Natural killer cell (primary cell): ENCODE results near the gene TSPAN31. TPM values are rescaled to one million over a fixed set of nuclear protein-coding genes. Genes with fewer than 3 reads are reported as not detected.

Experiments used
- ATAC-seq, 3 donors: fragments of 150-1000 bp in 2 of 3; fragments of 200-7000 bp in 1 of 3; cut with Tn5 transposase; 1 replicate in 1 of 3; 2 replicates in 2 of 3; pipeline ENCODE4 v1.10.0; 2021; ENCODE audit warnings: mild to moderate bottlenecking in 2 of 3, moderate library complexity in 2 of 3
- DNase-seq, 2 donors: peaks; one replicate each; pipeline versions ENCODE4 v3.0.0 to v3.0.0-alpha.2; 2013 to 2021; ENCODE audit warnings: mixed read lengths in 1 of 2
- H3K27ac ChIP-seq: one replicate; pipeline ENCODE4 v1.5.1; 2013; ENCODE audit warnings: mild to moderate bottlenecking, low read length
- H3K27me3 ChIP-seq: one replicate; pipeline ENCODE4 v1.6.1; 2013; ENCODE audit warnings: low read length; ENCODE audit not compliant: control insufficient read depth, insufficient read depth
- H3K36me3 ChIP-seq: one replicate; pipeline ENCODE4 v1.6.1; 2013; ENCODE audit warnings: low read length; ENCODE audit not compliant: control insufficient read depth, insufficient read depth
- H3K4me1 ChIP-seq: one replicate; pipeline ENCODE4 v1.6.1; 2013; ENCODE audit warnings: low read length; ENCODE audit not compliant: control insufficient read depth, insufficient read depth
- H3K4me3 ChIP-seq: one replicate; pipeline ENCODE4 v1.5.1; 2013; ENCODE audit warnings: low read length
- H3K9me3 ChIP-seq: one replicate; pipeline ENCODE4 v1.6.1; 2013; ENCODE audit warnings: low read length; ENCODE audit not compliant: control insufficient read depth, insufficient read depth
- H3K27ac Mint-ChIP-seq, 2 donors: one replicate each; pipeline ENCODE4 v1.8.0; 2022; ENCODE audit warnings: mild to moderate bottlenecking in 2 of 2, mixed read lengths in 2 of 2, moderate library complexity in 1 of 2
- H3K27me3 Mint-ChIP-seq, 2 donors: one replicate each; pipeline ENCODE4 v1.8.0; 2022; ENCODE audit warnings: low read depth in 2 of 2, mixed read lengths in 2 of 2
- H3K36me3 Mint-ChIP-seq: one replicate; pipeline ENCODE4 v1.8.0; 2022; ENCODE audit warnings: mixed read lengths
- H3K4me1 Mint-ChIP-seq, 2 donors: one replicate each; pipeline ENCODE4 v1.8.0; 2022; ENCODE audit warnings: mixed read lengths in 2 of 2
- H3K4me3 Mint-ChIP-seq: one replicate; pipeline ENCODE4 v1.8.0; 2022; ENCODE audit warnings: mild to moderate bottlenecking, moderate library complexity, mixed read lengths
- H3K9me3 Mint-ChIP-seq, 2 donors: one replicate each; pipeline ENCODE4 v1.8.0; 2022; ENCODE audit warnings: mixed read lengths in 2 of 2
- CTCF ChIP-seq: fragments of 200-600 bp; IDR thresholded peaks from one replicate; pipeline ENCODE4 v1.8.0; 2022; ENCODE audit warnings: antibody characterized with exemption
- WGBS: methylation state at CpG from one replicate; pipeline ENCODE4 v1.1.7; 2013; ENCODE audit warnings: missing lambda C conversion rate; ENCODE audit not compliant: insufficient coverage; 5-methylcytosine and 5-hydroxymethylcytosine counted together
- intact Hi-C: fragments of 100-400 bp; cut with micrococcal nuclease; formaldehyde crosslinking; loops from one replicate; pipeline ENCODE4 v1.14.2; 2022
- total RNA-seq, 4 donors: library from RNA; stranded (reverse); fragments of 120-200 nt in 1 of 4; gene quantifications; one replicate each; pipeline versions ENCODE4 v1.2.3 to v1.2.4, GENCODE V29; 2013 to 2022

TSPAN31 gene
- total RNA-seq, 3 donors from 2014 or later (not counting 1 experiment from before 2014, with no cell fraction given) = 18.3 to 27.0 (median 23.5) TPM

GRCh38 chr12:57735198-57735855 is 9.5 kb upstream of the TSPAN31 start:
- Mint-ChIP-seq H3K4me1 (peaks cover 27 to 37% of the 10 kb centered on the region in 2 donors), H3K27ac (peak overlapping the region; percentile 49 to 50), H3K9me3 (no peaks in the 10 kb centered on the region), H3K4me3 (no peak overlapping the region), H3K36me3 (peaks cover 7% of the 10 kb centered on the region), H3K27me3 (no peaks in the 10 kb centered on the region)
- Histone ChIP-seq H3K36me3 (peaks cover 74% of the 10 kb centered on the region), H3K4me1 (peaks cover 15% of the 10 kb centered on the region), H3K27ac (no peak overlapping the region), H3K27me3 (no peaks in the 10 kb centered on the region), H3K4me3 (no peak overlapping the region), H3K9me3 (no peaks in the 10 kb centered on the region)
- DNase-seq (no peak), ATAC-seq (no peak)
- 87% methylated on average over 7 of the region's 8 CpGs for WGBS
- intact Hi-C loops = no loop called here
- no peak for TF ChIP-seq CTCF

- Mint-ChIP-seq H3K4me1 (peaks cover 35 to 45% of the 10 kb centered on the region in 2 donors), H3K9me3 (no peaks in the 10 kb centered on the region), H3K27me3 (no peaks in the 10 kb centered on the region), H3K27ac (peak overlapping the region in 1 of 2 donors; percentile 74), H3K4me3 (no peak overlapping the region), H3K36me3 (peaks cover 7% of the 10 kb centered on the region)
- WGBS = 94% methylated on average over 42 of the region's 49 CpGs
- H3K27me3 ChIP-seq = no peaks in the 10 kb centered on the region
- peaks cover 24% of the 10 kb centered on the region for H3K4me1 ChIP-seq
- no peak for ATAC-seq
- peaks cover 66% of the 10 kb centered on the region for H3K36me3 ChIP-seq
- no peak overlapping the region for H3K4me3 ChIP-seq
- intact Hi-C loops = no loop called here
- no peak overlapping the region for H3K27ac ChIP-seq
- no peak for TF ChIP-seq CTCF
- H3K9me3 ChIP-seq = no peaks in the 10 kb centered on the region
- no peak for DNase-seq
These were observed 8.7 kb upstream of the TSPAN31 start for GRCh38 chr12:57735952-57736740.

- Histone ChIP-seq H3K4me3 (no peak overlapping the region), H3K27ac (no peak overlapping the region), H3K9me3 (no peaks in the 10 kb centered on the region), H3K27me3 (no peaks in the 10 kb centered on the region), H3K36me3 (peaks cover 58% of the 10 kb centered on the region), H3K4me1 (peaks cover 30% of the 10 kb centered on the region)
- no peaks in the 10 kb centered on the region for H3K9me3 Mint-ChIP-seq
- no peak for TF ChIP-seq CTCF
- WGBS = 96% methylated on average over 31 of the region's 31 CpGs
- H3K4me1 Mint-ChIP-seq = peaks cover 42 to 48% of the 10 kb centered on the region in 2 donors
- peak overlapping the region in 1 of 2 donors; percentile 74 for H3K27ac Mint-ChIP-seq
- no peaks in the 10 kb centered on the region for H3K27me3 Mint-ChIP-seq
- DNase-seq = no peak
- H3K36me3 Mint-ChIP-seq = peaks cover 7% of the 10 kb centered on the region
- ATAC-seq = no peak
- no peak overlapping the region for H3K4me3 Mint-ChIP-seq
- intact Hi-C loops = no loop called here
These were observed 7.9 kb upstream of the TSPAN31 start for GRCh38 chr12:57736741-57737466.
